Measurements from ENCODE around the gene PRPF31.
"Not testable (repeated sequence)": the region's sequence is repeated elsewhere in the genome, so short reads cannot be mapped to it uniquely, and the experiment has no call there.

Gene PRPF31

DNA sequence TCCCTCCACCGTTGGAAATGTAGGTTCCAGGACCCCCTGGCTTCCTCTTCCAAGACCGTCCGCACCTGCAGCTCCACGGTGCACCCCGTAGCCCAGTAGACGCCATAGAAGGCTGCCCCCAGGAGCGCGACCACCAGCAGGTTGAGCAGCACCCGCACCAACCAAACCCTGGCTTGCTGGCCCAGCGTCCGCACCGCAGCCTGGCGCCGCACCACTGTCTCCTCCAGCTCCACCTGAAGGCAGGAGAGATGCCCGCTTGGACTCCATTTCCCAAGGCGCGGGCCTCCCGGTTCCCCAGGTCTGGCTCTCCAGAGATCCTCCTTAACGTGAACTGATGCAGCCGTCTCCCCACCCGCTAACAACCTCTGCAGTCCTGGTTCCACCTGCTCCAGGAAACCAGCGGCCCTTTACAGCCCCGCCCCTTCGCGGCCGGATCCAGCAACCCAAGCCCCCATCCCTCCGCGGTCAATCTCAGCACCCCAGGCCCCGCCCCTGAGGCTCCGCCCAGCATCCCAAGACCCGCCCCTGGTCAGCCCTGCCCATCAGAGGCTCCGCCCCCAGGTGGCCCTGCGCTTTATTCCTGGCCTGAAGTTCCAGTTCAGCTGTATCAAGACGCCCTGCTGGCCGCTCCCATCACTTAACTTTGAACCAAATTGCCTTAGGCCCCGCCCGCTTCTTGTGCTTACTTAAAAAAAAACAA lies 49.0 kb downstream of the PRPF31 start:
- DNase-seq (ENCODE audit: low spot score) = no peak

DNA sequence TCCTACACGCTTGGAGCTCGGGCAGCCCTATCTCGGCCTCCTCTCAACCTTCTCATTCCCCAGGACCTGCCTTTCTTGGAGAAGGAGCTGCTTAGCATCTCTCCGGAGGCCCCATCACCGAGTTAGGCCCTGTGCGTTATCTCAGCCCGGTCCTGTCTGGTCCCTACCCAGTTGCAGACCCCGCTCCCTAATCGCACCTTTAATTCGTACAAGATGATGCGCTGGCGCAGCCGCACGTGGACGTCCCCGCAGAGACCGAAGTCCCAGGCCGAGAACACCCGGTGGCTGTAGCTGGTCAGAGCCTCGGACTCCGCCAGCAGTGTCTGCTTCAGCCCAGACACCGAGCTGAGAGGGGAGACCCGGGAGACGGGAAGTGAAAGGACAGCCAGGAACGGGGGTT lies 49.7 kb downstream of the PRPF31 start:
- no peak for DNase-seq (ENCODE audit: low spot score)

DNA sequence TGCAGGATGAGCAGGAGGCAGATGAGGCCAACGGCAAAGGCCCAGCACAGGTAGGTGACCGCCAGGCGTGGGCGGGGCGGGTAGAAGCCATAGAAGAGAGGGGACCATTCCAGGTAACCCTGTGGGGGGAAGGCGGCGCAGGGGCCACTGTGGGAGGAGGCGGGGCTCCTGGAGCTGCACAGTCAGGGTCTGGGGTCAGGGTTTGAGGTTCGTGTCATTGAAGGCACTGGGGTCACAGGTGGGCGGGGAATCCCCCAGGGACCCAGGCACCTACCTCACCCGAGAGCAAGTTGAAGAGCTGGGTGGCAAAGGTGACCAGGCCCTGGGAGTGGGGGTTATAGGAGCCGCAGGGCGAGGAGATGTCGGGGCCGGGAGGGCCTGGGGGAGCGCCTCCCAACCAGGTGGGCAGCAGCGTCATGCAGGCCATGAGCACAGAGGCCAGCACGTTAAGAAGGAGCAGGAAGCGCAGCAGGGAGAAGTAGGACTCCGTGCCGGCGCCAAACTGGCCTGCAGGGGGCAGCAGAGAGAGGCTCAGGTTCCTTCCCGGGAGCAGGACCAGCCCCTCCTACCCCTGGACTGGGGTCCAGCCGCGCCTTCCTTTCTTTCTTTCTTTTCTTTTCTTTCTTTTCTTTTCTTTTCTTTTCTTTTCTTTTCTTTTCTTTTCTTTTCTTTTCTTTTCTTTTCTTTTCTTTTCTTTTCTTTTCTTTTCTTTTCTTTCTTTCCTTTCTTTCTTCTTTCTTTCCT lies 52.8 kb downstream of the PRPF31 start:
- peak; percentile 67 for DNase-seq (ENCODE audit: low spot score)

DNA sequence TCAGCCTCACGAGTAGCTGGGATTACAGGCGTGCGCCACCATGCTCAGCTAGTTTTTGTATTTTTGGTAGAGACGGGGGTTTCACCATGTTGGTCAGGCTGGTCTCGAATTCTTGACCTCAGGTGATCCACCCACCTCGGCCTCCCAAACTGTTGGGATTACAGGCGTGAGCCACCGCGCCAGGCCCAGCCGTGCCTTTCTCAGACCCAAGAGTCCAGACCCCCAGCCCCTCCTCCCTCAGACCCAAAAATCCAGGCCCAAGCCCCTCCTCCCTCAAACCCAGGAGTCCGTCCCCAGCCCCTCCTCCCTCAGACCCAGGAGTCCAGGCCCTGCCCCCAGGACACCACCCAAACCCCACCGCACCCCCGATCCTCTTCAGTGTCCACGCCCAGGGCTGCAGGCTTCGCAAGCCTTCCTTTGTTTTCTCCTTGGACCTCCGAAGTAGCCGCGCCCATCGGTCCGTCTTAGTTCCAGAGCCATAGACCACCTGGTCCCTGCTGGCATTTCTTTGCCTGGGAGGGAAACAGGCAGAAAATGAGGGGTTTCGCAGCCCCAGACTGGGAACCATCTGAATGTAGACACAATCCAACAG lies 53.7 kb downstream of the PRPF31 start:
- DNase-seq (ENCODE audit: low spot score) = no peak

DNA sequence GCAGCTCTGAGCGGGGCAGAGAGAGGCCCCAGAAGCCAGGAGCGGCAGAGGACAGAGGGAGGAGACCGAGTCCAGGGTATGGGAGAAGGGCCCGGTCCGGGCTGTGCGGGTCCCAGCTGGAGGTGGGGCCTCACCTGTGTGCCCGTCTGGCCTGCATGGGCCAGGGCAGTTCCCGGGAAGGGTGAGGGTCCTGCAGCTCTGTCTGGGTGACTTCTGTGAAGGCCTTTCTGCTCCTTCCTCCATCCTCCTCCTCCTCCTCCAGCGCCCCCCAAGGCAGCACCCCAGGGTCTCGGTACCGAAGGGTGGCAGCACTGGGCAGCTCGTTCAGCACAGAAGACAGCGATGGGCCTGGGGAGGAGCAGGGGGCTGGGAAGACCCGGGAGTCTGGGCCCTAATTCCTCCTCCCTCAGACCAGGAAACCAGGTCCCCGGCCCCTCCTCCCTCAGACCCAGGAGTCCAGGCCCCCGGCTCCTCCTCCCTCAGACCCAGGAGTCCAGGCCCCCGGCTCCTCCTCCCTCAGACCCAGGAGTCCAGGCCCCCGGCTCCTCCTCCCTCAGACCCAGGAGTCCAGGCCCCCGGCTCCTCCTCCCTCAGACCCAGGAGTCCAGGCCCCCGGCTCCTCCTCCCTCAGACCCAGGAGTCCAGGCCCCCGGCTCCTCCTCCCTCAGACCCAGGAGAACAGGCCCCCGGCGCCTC lies 56.3 kb downstream of the PRPF31 start:
- DNase-seq (ENCODE audit: low spot score) = not testable (repeated sequence)

DNA sequence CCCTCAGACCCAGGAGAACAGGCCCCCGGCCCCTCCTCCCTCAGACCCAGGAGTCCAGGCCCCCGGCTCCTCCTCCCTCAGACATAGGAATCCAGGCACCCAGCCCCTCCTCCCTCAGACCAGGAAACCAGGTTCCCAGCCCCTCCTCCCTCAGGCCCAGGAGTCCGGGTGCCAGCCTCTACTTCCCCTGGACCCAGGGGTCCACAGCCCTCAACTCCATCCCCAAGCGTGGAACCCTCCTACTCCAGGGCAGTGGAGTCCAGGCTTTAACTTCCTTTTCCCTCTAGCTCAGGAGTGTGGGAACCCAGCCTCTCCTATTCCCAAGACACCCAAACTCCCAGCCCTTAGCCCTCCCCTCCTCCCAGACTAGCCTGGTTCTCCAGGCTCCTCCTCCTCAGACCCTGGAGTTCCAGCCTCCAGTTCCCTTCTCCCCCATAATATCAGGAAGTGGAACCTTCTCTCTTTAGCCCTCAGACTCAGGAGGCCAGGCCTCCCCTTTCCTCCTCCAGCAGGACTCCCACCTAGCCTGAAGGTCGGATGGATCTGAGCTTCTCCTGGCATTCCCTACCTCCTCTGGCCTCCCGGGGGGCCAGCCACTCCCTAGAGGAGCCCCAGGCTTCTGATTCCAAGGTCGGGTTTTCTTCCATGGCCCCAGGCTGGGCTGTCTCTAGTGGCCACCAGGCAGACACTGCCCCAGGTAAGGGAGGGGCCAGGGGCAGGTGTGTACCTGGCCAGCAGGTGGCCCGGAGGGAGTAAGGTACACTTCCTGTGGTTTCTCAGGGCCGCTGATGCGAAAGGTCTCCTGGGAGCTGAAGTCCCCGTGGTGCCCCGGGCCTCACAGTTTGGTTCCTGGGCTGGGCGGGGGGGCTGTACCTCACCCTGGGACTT lies 57.2 kb downstream of the PRPF31 start, which contains the start of gene TMC4:
TMC4 (minus strand) TSS at position 690 of the 888 bp plus-strand sequence; CDS start at position 647, 43 bp downstream.
- DNase-seq (ENCODE audit: low spot score) = no peak

DNA sequence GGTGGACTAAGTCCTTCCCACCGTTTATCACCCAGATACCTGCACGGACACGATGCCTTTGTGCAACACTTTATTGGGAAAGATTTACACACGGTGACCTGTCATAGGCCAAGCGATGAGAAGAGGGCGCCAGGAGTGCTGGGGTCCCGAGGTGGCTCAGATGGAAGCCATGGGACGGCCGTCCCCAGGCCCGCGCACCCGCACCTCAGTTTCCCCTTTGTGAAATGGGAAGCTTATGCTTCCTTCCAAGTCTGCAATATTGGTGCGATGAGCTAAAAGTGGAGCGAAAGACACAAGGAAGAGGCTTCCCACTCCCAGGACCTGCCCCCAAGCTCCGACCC lies 57.8 kb downstream of the PRPF31 start:
- DNase-seq (ENCODE audit: low spot score) = no peak

DNA sequence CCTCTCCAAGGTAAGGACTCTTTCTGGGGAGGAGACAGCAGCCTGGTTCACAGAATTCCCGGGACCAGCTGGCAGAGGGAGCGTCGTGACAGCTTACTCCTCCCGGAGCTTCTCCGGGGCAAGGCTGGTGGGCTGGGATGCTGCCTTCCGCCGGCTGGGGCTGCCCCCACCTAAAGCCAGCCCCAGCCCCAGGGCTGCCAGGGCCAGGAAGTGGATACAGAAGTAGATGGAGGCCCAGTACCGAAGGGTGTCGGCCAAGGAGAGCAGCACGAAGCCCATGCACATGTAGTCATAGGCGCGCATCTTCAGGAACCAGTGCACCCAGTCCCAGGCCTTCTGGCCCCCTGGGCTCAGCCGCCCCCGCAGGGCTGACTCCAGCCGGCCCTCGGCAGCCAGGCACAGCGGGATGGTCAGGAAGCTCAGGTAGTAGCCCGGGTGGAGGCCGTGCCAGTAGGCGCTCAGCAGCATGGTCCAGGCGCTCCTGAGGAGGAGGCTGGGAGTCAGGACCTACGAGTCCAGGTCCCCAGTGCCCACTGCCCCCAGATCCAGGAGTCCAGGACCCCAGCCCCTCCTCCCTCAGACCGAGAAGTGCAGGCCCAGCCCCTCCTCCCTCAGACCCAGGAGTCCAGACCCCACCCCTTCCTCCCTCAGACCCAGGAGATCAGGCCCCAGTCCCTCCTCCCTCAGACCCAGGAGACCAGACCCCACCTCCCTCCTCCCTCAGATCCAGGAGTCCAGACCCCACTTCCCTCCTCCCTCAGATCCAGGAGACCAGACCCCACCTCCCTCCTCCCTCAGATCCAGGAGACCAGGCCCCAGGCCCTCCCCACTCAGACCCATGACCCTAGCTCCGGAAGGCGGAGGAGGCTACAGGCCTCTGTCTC lies 58.6 kb downstream of the PRPF31 start:
- DNase-seq (ENCODE audit: low spot score) = no peak

DNA sequence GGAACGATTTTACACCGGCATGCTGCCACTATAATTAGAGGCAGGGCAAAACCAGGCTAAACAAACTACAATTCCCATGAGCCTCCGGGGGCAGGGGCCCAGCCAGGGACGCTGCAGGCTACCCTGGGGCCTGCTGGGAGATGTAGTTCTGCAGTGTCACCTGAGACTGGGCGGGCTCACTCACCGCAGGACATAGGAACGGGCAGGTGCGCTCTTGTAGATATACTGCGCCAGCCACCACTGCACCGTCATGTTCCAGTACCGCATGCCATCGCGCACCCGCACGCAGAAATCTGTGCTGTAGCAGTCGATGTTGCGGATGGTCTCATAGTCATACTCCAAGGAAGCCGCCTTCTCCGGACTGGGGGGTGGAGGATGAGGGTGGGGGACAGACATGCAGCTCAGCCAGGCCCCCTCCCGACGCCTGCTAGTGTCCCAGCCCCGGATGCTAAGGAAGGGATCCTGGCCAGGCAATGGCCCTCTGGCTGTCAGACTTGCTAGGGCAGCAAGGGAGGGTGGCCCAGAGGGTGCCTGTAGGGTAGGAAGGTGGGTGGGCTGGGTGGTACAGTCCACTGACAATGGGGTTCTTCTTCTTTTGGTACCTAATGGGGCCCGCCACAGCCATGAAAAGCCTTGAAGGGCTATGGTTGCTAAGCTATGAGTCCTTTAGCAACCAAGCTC lies 63.2 kb downstream of the PRPF31 start:
- no peak for DNase-seq (ENCODE audit: low spot score)

DNA sequence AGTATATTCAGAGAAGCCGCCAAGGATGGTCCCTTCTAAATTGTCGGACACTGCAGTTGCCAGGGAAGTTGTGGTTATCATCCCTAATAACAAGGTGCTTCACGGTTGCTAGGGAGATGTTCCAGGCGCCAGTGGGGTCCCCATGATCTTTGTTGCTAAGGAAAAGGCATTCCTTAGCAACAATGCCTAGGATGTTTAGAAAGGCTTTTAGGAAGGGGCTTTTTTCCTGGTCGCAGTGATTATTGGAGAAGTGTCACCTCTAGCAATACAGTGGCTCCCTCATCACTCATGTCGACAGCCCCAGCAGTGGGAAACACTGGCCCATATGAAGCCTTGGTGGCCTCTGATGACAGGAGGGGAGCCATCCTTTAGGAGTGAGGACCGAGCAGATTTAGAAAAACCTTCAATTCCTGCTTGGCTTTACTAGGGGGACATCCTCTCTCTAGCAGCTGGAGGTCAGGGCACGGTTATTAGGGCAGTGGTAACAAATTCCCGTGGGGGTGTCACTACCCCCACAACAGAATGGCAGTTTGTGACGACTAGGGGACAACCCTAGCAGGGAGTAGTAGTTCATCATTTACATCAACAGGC lies 63.8 kb downstream of the PRPF31 start:
- DNase-seq (ENCODE audit: low spot score) = no peak

DNA sequence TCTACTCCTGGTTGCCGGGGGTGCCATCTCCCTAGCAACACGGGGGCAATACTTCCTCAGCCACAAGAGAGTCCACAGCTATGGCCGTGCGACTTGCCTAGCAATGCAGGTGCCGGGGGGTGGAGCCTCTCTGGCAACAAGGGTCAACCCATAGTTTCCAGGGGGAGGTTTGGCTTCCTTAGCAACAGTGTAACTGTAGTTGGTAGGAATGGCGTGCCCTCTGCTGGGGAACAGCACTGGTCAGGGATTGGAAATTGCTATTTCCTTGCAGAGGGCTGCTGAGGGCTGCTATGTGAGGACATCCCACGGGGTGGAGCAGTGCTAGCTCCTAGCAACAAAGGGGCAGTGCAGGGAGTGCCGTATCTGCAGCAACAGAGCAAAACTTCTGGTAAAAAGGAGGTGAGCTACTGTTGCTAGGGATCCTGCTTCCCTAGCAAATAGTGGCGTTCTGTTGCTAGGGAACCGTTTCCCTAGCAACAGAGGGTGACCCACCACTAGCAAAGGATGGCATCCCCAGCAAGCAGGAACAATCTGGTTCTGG lies 64.4 kb downstream of the PRPF31 start:
- DNase-seq (ENCODE audit: low spot score) = peak; percentile 69

DNA sequence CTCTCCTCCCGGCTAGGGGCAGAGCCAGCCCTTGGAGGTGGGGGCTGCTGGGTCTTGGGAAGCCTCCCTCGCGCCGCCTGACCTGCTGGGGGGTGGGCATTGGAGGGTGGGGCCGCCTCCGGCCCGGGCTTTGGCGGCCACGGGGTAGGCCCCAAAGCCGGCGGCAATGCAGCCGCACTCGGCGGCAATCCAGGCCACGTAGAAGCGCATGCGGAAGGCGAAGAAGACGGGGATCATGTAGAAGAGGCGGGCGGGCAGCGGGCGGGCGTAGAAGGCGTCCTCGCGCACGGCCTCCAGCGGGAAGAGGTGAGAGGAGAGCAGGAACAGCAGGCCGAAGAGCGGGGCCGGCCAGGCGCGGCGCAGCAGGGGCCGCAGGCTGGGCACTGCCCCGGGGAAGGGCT lies 65.1 kb downstream of the PRPF31 start:
- DNase-seq (ENCODE audit: low spot score) = no peak
